Endometrial microvascular endothelial cells (primary cell): Measurements from ENCODE around the gene RNF121. TPM values are rescaled to one million over a fixed set of nuclear protein-coding genes. Genes with fewer than 3 reads are reported as not detected.

Experiments
- in situ Hi-C: cut with HindIII; loops from 2 replicates; pipeline ENCODE4 v1.10.0; 2017; ENCODE audit warnings: low sequenced_read_pairs, low pct_unique_long_range_greater_than_20kb; ENCODE audit errors: inconsistent ontology term
- total RNA-seq: library from RNA; depleted of rRNA; stranded (reverse); fragments of >200 nt; gene quantifications from one replicate; pipeline ENCODE4 v1.2.3, GENCODE V29; 2015; ENCODE audit errors: inconsistent ontology term

RNF121 gene
- total RNA-seq, 1 donor from 2014 or later: 43.1 TPM

GRCh38 chr11:72001285-72001684 is 72.4 kb downstream of the RNF121 start:
- in situ Hi-C loops: no loop called here

GRCh38 chr11:72001834-72002591 is 73.2 kb downstream of the RNF121 start:
- in situ Hi-C loops: no loop called here

GRCh38 chr11:72002841-72003775 is 74.3 kb downstream of the RNF121 start:
- in situ Hi-C loops: no loop called here

GRCh38 chr11:72003776-72004171 is 74.9 kb downstream of the RNF121 start:
- in situ Hi-C loops: no loop called here

- in situ Hi-C loops: no loop called here
These were observed 75.9 kb downstream of the RNF121 start for GRCh38 chr11:72004515-72005346.

GRCh38 chr11:72005347-72006260 is 76.8 kb downstream of the RNF121 start:
- in situ Hi-C loops: no loop called here

GRCh38 chr11:72006309-72007088 is 77.7 kb downstream of the RNF121 start:
- in situ Hi-C loops: no loop called here

GRCh38 chr11:72007089-72007476 is 78.2 kb downstream of the RNF121 start:
- in situ Hi-C loops: no loop called here

GRCh38 chr11:72007587-72007986 is 78.7 kb downstream of the RNF121 start:
- in situ Hi-C loops: no loop called here

GRCh38 chr11:72008728-72009127 is 79.9 kb downstream of the RNF121 start:
- in situ Hi-C loops: no loop called here

- in situ Hi-C loops: no loop called here
These were observed 80.3 kb downstream of the RNF121 start for GRCh38 chr11:72009156-72009555.

GRCh38 chr11:72010529-72011233 is 81.8 kb downstream of the RNF121 start:
- in situ Hi-C loops: no loop called here

GRCh38 chr11:72012091-72012630 is 83.3 kb downstream of the RNF121 start:
- in situ Hi-C loops: no loop called here

- in situ Hi-C loops: no loop called here
These were observed 84.3 kb downstream of the RNF121 start for GRCh38 chr11:72012897-72013721.

- in situ Hi-C loops: no loop called here
These were observed 85.2 kb downstream of the RNF121 start for GRCh38 chr11:72013765-72014711.
